HL-60 (cell line): ENCODE results near the gene GUCA2A.

Experiments
- DNase-seq, 2 experiments: peaks; one replicate each; pipeline ENCODE4 v3.0.0-alpha.2; 2010 to 2020; ENCODE audit warnings: low read depth in 1 of 2, low spot score in 1 of 2
- H3K27ac ChIP-seq: fragments of 250-450 bp; sonication (Bioruptor Pico); replicated peaks from 2 replicates; pipeline ENCODE4 v1.5.1; 2020; ENCODE audit warnings: mild to moderate bottlenecking, moderate library complexity
- H3K27me3 ChIP-seq: fragments of 250-450 bp; sonication (Bioruptor Pico); 2 replicates; pipeline ENCODE4 v1.5.1; 2021; ENCODE audit warnings: mild to moderate bottlenecking, moderate library complexity; ENCODE audit not compliant: insufficient read depth, poor library complexity, severe bottlenecking
- H3K4me3 ChIP-seq: replicated peaks from 2 replicates; pipeline ENCODE4 v1.5.1; 2011; ENCODE audit warnings: mild to moderate bottlenecking, control low read depth, low read length; ENCODE audit not compliant: insufficient read depth
- GABPA ChIP-seq: IDR thresholded peaks from 2 replicates; pipeline ENCODE4 v1.6.1; 2012; ENCODE audit warnings: low read depth
- POLR2AphosphoS5 ChIP-seq: IDR thresholded peaks from 2 replicates; pipeline ENCODE4 v1.6.1; 2012; ENCODE audit warnings: low read depth
- REST ChIP-seq: IDR thresholded peaks from 2 replicates; pipeline ENCODE4 v1.6.1; 2012; ENCODE audit warnings: low read depth; ENCODE audit not compliant: insufficient replicate concordance
- SPI1 ChIP-seq: IDR thresholded peaks from 2 replicates; pipeline ENCODE4 v1.6.1; 2012; ENCODE audit warnings: low read depth, mild to moderate bottlenecking, borderline replicate concordance
- TF ChIP-seq, protein P1 (sequence below): IDR thresholded peaks from one replicate; pipeline ENCODE4 v1.5.1; 2011; ENCODE audit warnings: low read length, control low read depth, inconsistent platforms; ENCODE audit not compliant: insufficient read depth

Gene GUCA2A

GRCh38 chr1:42118125-42118524, 46.4 kb downstream of the GUCA2A start:
- H3K27me3 ChIP-seq, result peaks cover 2% of the 10 kb centered on the region
- TF ChIP-seq POLR2AphosphoS5 (no peak), REST (no peak), GABPA (no peak), SPI1 (no peak)
- TF ChIP-seq, protein P1, sequence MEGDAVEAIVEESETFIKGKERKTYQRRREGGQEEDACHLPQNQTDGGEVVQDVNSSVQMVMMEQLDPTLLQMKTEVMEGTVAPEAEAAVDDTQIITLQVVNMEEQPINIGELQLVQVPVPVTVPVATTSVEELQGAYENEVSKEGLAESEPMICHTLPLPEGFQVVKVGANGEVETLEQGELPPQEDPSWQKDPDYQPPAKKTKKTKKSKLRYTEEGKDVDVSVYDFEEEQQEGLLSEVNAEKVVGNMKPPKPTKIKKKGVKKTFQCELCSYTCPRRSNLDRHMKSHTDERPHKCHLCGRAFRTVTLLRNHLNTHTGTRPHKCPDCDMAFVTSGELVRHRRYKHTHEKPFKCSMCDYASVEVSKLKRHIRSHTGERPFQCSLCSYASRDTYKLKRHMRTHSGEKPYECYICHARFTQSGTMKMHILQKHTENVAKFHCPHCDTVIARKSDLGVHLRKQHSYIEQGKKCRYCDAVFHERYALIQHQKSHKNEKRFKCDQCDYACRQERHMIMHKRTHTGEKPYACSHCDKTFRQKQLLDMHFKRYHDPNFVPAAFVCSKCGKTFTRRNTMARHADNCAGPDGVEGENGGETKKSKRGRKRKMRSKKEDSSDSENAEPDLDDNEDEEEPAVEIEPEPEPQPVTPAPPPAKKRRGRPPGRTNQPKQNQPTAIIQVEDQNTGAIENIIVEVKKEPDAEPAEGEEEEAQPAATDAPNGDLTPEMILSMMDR, result no peak
- H3K4me3 ChIP-seq, result no peak overlapping the region
- no peak overlapping the region for H3K27ac ChIP-seq
- no peak for DNase-seq

DNA sequence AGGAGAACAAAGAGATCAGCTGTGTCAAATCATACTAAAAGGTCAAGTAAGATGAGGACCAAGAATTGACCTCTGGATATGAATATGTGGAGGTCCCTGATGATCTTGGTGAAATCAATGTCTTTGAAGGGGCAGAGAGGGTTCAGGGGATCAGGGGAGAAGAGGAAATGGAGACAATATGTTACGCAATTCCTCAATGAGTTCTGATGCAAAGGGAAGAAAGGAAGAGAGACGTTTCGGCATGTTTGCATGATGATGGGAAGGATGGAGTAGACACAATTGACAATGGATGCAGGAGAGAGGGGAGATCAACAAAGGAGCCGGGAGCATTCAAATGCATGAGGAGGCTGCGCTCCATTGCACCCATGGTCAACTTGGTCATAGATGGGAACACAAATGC, 47.3 kb downstream of the GUCA2A start:
- Histone ChIP-seq H3K27ac (no peak overlapping the region), H3K4me3 (no peak overlapping the region), H3K27me3 (peaks cover 2% of the 10 kb centered on the region)
- TF ChIP-seq POLR2AphosphoS5 (no peak), GABPA (no peak), REST (no peak), SPI1 (no peak)
- TF ChIP-seq, protein P1, result no peak
- no peak for DNase-seq

DNA sequence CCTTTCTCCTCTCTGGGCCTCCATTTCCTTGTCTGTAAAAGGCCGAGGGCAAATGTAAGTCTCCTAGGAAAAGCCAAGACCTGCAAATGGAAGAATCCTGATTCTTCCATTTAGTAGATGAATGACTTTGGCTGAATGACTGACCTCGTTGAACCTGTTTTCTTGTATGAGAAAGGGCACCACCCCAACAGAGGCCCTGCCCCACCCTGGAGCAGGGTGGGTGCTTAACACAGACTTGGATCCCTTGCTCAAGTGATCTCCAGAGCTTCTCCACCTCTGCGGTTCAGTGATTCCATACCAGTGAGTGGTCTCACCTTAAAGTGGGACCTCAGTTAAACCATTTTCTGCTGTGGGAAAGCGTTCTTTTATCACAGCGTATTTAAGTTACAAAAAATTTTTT, 50.3 kb downstream of the GUCA2A start:
- Histone ChIP-seq H3K4me3 (no peak overlapping the region), H3K27ac (no peak overlapping the region), H3K27me3 (peaks cover 2% of the 10 kb centered on the region)
- no peak for DNase-seq
- TF ChIP-seq, protein P1, result no peak
- no peak for TF ChIP-seq POLR2AphosphoS5
- TF ChIP-seq SPI1, result no peak
- TF ChIP-seq REST, result no peak
- TF ChIP-seq GABPA, result no peak
